GM12801 (cell line): ENCODE results near the gene MACROD2.

Source experiments
- CTCF ChIP-seq: IDR thresholded peaks from one replicate; pipeline ENCODE4 v1.5.1; 2011; ENCODE audit warnings: control low read depth; ENCODE audit not compliant: insufficient read length; ENCODE audit errors: extremely low read depth

MACROD2 gene

GRCh38 chr20:14064333-14064732 is 69.0 kb downstream of the MACROD2 start:
- TF ChIP-seq CTCF: no peak

- no peak for TF ChIP-seq CTCF
Observed at GRCh38 chr20:14064921-14065320, 69.6 kb downstream of the MACROD2 start.

GRCh38 chr20:14065774-14066173 is 70.5 kb downstream of the MACROD2 start:
- no peak for TF ChIP-seq CTCF

- TF ChIP-seq CTCF: no peak
Observed at GRCh38 chr20:14067603-14068002, 72.3 kb downstream of the MACROD2 start.

GRCh38 chr20:14069796-14070195 is 74.5 kb downstream of the MACROD2 start:
- no peak for TF ChIP-seq CTCF

GRCh38 chr20:14093652-14094051 is 98.3 kb downstream of the MACROD2 start:
- no peak for TF ChIP-seq CTCF

GRCh38 chr20:14098261-14098660 is 102.9 kb downstream of the MACROD2 start:
- no peak for TF ChIP-seq CTCF

- TF ChIP-seq CTCF: no peak
Observed at GRCh38 chr20:14113416-14113815, 118.1 kb downstream of the MACROD2 start.
